Fibroblast of peridontal ligament (primary cell): ENCODE measurements around the gene PHF12.

Experiments used
- DNase-seq: peaks from one replicate; pipeline ENCODE4 v3.0.0-alpha.2; 2010; ENCODE audit errors: extremely low read depth

Gene PHF12

DNA sequence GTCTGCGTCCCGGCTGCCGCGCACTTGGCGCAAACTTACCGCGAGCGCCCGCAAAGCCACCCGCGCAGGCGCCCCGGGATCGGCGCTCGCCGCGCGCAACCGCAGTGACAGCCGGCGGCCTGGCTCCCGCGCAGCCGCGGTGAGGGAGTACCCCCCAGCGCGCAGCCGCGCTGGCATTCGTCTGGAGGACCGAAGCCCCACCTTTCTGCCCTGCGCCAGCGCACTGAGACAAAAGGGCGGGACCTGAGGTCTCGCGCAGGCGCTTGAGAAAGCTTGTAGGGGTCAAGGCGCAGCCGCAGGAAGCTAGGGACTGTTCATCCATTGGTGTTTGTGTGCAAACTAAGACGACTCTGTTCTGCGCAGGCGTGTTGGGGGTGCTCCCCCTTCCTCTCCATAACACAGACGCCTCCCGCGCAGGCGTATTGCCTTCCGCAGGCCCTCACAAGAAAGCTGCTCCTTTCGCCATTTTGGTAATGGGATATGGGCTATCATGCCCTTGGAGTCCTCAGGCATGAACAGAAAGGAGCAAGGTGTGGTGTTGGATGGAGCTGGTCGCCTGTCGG, at the start of gene PHF12:
PHF12 (minus strand) TSS at position 91 of the 563 bp plus-strand sequence. CDS start 558 bp downstream, outside the sequence.
- DNase-seq = peak; percentile 100

- DNase-seq = no peak
Observed at GRCh38 chr17:29000973-29001372, 49.7 kb upstream of the PHF12 start.

- DNase-seq = no peak
Observed at GRCh38 chr17:28999206-28999605, 47.9 kb upstream of the PHF12 start.

DNA sequence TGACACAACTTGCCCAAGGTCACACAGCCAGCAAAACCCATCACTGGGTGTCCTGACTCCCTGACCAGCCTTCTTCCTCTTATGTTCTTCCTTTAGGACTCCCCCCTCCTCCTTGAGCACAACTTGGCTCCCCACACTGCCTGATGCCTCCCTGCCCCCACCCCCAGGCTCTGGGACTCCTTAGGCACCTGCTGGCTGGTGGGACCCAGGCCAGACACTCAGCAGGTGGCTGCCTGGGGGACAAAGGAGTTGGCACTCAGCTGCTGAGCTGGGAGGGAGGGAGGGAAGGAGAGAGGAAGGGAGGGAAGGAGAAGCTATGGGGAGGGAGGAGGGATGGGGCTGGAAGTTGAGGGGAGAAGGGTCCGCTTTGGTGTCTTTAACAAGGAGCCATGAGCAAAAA, 46.5 kb upstream of the PHF12 start:
- no peak for DNase-seq

DNA sequence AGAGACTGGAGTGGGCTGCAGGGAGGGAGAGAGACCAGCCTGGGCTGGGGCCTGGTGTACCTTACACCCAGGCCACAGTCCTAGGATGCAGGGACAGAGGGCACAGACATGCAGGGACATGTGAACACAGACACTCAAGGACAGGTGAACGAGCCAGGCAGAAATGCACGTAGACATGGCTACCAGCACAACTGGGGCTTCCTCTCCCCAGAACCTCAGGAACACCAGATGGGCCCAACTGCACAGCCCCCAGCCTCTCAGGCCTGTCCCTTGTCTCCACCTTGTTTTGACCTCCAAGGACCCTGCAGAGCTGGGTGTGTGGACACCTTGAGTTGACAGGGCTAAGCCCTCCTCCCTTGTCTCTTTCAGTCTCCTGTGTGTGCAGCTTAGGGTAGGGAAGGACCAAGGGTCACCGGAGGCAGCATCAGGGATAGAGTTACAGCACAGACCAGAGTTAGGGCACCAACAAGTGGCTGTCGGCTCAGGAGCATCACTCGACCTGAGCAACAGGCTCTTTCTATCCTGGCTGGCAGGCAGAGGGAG, 45.3 kb upstream of the PHF12 start:
- no peak for DNase-seq

GRCh38 chr17:28993645-28994426, 42.5 kb upstream of the PHF12 start:
- DNase-seq = no peak

DNA sequence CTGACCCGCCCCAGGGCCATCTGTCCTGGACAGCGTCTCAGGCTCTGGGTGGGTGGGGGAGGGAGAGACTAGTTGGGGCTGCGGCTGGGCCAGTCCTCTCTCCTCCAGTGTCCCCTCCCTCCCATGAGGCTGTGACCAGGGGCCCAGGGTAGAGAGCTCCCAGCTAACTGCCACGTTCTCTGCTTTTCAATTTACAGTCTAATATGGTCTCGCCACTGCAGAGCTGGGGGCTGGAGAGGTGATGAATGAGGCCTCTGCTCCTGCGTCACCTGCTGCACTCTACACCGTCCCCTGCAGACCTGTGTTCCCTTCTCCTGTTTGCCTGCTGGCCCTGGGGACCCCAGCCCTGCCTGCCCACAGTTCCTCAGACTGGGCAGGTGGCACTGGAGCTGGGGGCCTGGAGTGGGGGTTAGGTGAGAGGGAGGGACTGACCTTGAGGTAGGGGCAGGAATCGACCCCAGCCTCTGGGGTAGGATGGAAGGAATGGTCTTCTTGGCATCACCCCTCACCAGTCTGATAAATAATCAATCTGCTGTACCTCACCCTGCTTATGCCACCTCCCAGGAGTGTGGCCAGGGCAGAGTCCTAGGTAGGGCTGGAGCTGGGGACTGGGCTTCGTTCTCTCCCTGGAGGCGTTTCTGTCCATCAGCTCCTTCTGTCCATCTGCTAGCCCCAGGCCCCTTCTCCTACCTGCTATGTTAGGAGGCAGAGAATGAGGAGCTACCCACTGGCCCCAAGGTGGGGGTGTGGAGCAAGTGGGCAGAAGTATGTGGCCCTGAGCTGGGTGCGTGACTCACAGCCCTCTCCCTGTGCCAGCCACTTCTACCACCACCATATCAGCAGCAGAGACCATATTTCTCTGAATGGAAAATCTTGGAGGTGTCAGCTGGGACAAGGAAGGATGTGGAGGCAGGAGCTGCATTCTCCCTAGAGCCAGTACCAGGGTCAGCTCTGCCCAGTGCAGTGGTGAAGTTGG, 41.6 kb upstream of the PHF12 start:
- no peak for DNase-seq

GRCh38 chr17:28992185-28992584, 40.9 kb upstream of the PHF12 start:
- DNase-seq = no peak

DNA sequence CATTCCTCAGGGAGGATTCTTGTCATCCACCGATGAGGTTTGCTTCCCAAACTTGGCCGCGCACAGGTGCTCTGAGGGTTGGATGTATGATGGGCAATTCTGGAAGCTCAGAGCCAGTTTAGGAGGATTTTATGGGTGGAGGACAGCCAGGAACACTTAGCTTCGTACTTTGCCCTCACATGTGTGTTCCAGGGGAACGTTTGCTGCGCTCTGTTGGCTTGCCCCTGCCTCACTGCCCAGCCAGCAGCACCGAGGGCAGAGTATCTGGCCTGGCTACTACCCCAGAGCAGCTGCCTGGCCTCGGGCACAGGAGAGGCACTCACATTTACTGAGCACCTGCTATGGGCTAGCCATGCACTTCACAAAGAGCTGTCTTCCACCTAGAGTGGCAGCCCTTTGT, 40.5 kb upstream of the PHF12 start:
- DNase-seq = no peak

- DNase-seq = no peak
Observed at GRCh38 chr17:28989028-28989427, 37.7 kb upstream of the PHF12 start.

DNA sequence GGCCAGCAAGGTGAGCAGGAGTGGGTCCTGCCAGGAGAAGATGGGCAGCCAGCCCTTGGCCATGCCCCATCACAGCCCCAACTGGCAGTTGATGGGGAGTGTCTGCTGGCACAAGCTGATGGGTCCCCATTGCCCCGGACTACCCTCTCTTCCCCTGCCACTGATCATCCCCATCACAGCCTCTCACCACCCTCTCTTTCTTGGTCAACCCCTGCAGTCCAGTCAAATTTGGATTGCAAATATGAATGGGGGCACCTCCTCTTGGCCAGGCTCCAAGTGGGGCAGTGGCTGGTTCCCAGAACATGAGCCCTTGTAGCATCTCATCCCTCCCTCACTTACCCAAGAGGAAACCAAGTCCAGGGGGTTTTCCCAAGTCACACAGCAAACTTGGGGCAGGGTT, 37.2 kb upstream of the PHF12 start:
- DNase-seq = no peak

DNA sequence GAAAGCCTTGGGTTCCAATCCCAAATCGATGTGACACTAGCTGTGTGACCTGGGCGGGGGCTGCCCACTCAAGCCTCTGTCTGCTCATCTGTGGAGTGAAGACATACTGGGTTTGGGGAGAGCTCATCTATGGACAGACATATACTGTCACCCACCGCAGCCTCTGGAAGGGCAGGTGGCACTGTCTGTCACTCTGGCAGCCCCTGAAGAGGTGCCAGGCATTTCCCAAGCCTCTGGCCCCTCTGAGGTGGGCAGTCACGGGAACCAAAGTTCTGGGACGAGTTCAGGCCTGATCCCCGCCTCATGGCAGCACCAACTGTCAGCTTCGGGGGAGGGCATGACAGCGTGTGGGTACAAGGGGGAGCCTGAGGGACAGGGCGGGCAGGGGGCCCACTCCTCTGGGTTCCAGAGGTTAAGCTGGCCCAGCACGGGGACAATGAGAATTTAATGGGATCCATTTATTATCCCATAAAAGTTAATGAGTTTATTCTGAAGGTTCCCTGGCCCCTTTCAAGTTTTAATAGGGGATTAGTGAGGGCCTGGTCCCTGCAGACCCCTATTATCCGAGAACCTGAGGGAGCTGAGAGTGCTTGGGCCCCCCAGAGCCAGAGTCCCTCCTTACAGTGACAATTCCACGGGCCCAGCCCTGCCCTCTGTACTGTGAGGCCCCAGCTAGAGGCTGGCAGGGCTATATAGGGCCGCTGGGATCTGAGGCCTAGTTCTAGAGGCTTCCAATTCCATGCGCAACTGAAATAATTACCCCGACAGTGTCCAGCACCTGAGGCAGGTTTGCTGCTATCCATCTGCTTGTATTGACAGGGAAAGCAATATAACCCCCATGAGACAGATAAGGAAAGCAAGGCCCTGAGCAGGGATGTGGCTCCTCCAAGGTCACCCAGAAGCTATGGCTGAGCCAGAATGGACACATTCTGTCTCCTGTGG, 35.7 kb upstream of the PHF12 start:
- no peak for DNase-seq

- no peak for DNase-seq
Observed at GRCh38 chr17:28985950-28986713, 34.8 kb upstream of the PHF12 start.

- DNase-seq = no peak
Observed at GRCh38 chr17:28983286-28984230, 32.2 kb upstream of the PHF12 start.

DNA sequence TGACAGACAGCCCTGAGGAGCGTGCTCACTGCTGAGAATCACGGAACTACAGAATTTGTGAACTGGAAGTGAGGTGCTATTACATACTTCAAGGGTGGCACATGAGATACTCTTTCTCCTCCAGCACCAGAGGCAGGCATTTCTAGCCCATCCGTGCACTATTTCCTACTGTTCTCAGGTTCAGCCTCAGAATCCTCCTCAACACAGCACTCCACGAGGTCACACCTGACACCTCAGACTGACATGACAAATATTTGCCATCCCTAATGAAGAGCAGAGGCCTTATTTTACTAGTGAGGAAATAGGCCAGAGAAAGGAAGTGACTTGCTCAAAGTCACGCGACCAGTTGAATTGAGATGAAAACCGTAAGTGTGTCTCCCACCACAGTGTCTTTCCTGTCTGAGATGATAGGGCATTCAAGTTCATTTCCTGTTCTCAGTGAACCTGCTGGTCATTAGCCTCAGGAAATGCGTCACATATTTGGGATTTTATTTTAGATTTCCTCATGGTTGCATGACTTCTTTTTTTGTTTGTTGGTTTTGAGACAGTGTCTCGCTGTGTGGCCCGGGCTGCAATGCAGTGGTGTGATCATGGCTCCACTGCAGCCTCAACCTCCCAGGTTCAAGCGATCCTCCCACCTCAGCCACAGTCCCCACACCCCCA, 30.9 kb upstream of the PHF12 start:
- no peak for DNase-seq

GRCh38 chr17:28978356-28978964, 27.1 kb upstream of the PHF12 start:
- DNase-seq = no peak

DNA sequence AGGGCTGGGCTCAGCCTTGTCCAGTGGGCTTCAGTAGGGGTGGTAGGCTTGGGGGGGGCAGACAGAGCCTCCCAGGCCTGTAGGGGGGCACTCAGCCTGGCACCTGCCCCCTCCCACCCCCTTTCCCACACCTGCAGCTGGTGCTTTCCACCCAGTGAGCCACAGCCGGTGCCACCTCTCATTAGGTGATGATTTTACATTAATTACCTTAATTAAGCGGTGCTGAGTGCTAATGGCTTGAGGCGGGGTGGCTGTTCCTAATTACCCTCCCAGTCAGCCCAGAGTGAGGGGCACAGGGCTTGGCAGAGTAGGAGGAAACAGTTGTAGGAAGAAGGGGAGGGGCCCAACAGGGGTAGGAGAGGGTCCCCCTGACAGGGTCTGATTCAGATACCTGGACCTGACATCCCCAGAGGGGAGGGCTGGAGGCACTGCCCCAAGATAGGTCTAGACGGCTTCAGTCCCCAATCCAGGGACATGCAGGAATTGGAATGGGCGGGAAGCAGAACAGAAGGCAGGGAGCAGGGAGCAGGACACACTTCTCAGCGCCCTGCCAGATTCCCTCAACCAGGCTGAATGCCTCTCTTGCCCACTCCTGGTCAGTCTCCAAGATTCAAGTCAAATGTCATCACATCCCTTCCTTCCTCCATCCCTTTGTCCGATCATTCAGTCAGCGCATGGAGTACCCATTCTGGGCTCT, 26.5 kb upstream of the PHF12 start:
- no peak for DNase-seq
